Activated CD8-positive, alpha-beta T cell treated with anti-CD3 and anti-CD28 coated beads for 36 hours (primary cell): ENCODE results near the gene RAB8A. TPM values are rescaled to one million over a fixed set of nuclear protein-coding genes. Genes with fewer than 3 reads are reported as not detected.

Experiments used
- ATAC-seq: fragments of 200-7000 bp; cut with Tn5 transposase; one replicate; pipeline ENCODE4 v1.10.0; 2021; ENCODE audit warnings: mild to moderate bottlenecking, moderate library complexity
- CTCF ChIA-PET: fragments of 350-600 bp; sonication (Branson Sonifier 250); formaldehyde crosslinking; loops from one replicate; lab custom pipeline; 2021; ENCODE audit warnings: antibody characterized with exemption; lab: Charles Lee
- POLR2A ChIA-PET: fragments of 350-600 bp; sonication (Branson Sonifier 250); formaldehyde crosslinking; loops from one replicate; lab custom pipeline; 2021; ENCODE audit warnings: antibody characterized with exemption; lab: Charles Lee
- DNase-seq: peaks from one replicate; pipeline ENCODE4 v3.0.0-alpha.2; 2020
- H3K27ac Mint-ChIP-seq: one replicate; pipeline ENCODE4 v1.8.0; 2021; ENCODE audit warnings: mild to moderate bottlenecking, mixed read lengths
- H3K27me3 Mint-ChIP-seq: one replicate; pipeline ENCODE4 v1.8.0; 2021; ENCODE audit warnings: mixed read lengths
- H3K36me3 Mint-ChIP-seq: one replicate; pipeline ENCODE4 v1.8.0; 2021; ENCODE audit warnings: low read depth, mixed read lengths
- H3K4me1 Mint-ChIP-seq: one replicate; pipeline ENCODE4 v1.8.0; 2021; ENCODE audit warnings: low read depth, mixed read lengths
- H3K4me3 Mint-ChIP-seq: one replicate; pipeline ENCODE4 v1.8.0; 2021; ENCODE audit warnings: mild to moderate bottlenecking, moderate library complexity, mixed read lengths
- H3K9me3 Mint-ChIP-seq: one replicate; pipeline ENCODE4 v1.8.0; 2021; ENCODE audit warnings: mixed read lengths
- intact Hi-C: fragments of 100-400 bp; cut with micrococcal nuclease; formaldehyde crosslinking; loops from one replicate; pipeline ENCODE4 v1.10.0; 2022
- total RNA-seq, 2 experiments: library from RNA; stranded (reverse); gene quantifications; one replicate each; pipeline ENCODE4 v1.2.3, GENCODE V29; 2021
- TF ChIP-seq, protein P1 (sequence below): fragments of 200-600 bp; IDR thresholded peaks from one replicate; pipeline ENCODE4 v1.8.0; 2022; ENCODE audit warnings: antibody characterized with exemption, mild to moderate bottlenecking

The RAB8A gene
- total RNA-seq, 2 experiments from 2014 or later = 123 to 128 TPM

- Mint-ChIP-seq H3K36me3 (peaks cover 57% of the 10 kb centered on the region), H3K27ac (no peak overlapping the region), H3K9me3 (peaks cover 3% of the 10 kb centered on the region), H3K27me3 (no peaks in the 10 kb centered on the region), H3K4me1 (no peaks in the 10 kb centered on the region), H3K4me3 (no peak overlapping the region)
- DNase-seq = no peak
- ChIA-PET POLR2A (interaction anchor here (1.2 to 1.8 kb wide), 4 partner anchors 7 to 77 kb away, joined by 3 to 6 read pairs (median 5); no protein-coding TSS in a partner anchor), CTCF (interaction anchor here (1.2 to 1.4 kb wide), 2 partner anchors 63 to 92 kb away, joined by 3 read pairs; no protein-coding TSS in a partner anchor)
- intact Hi-C loops = no loop called here
- no peak for ATAC-seq
- TF ChIP-seq, protein P1, sequence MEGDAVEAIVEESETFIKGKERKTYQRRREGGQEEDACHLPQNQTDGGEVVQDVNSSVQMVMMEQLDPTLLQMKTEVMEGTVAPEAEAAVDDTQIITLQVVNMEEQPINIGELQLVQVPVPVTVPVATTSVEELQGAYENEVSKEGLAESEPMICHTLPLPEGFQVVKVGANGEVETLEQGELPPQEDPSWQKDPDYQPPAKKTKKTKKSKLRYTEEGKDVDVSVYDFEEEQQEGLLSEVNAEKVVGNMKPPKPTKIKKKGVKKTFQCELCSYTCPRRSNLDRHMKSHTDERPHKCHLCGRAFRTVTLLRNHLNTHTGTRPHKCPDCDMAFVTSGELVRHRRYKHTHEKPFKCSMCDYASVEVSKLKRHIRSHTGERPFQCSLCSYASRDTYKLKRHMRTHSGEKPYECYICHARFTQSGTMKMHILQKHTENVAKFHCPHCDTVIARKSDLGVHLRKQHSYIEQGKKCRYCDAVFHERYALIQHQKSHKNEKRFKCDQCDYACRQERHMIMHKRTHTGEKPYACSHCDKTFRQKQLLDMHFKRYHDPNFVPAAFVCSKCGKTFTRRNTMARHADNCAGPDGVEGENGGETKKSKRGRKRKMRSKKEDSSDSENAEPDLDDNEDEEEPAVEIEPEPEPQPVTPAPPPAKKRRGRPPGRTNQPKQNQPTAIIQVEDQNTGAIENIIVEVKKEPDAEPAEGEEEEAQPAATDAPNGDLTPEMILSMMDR = no peak
Measured at GRCh38 chr19:16133818-16134217, 22.1 kb downstream of the RAB8A start.

DNA sequence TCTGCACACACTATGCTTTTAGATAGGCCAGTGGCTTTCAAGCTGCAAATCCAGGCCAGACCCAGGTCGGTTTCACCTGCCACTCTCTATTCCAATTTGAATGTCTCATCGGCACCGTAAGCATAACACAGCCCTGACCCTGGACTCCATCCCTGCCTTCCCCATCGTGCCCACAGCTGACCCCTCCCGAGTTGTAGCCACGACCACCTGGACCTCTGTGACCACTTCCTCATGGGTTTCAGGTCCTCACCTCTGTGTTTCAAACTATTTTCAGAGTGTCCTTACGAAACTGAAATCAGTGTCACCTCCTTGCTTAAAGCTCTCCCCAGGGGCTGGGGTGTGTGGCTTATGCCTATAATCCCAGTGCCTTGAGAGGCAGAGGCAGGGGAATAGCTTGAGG, 22.8 kb downstream of the RAB8A start:
- no peak overlapping the region for H3K27ac Mint-ChIP-seq
- no peaks in the 10 kb centered on the region for H3K4me1 Mint-ChIP-seq
- no peaks in the 10 kb centered on the region for H3K27me3 Mint-ChIP-seq
- H3K9me3 Mint-ChIP-seq = peaks cover 3% of the 10 kb centered on the region
- TF ChIP-seq, protein P1 = no peak
- intact Hi-C loops = no loop called here
- H3K4me3 Mint-ChIP-seq = no peak overlapping the region
- CTCF ChIA-PET = interaction anchor here (1.2 to 1.4 kb wide), 2 partner anchors 64 to 93 kb away, joined by 3 read pairs; no protein-coding TSS in a partner anchor
- peaks cover 50% of the 10 kb centered on the region for H3K36me3 Mint-ChIP-seq
- DNase-seq (no peak), ATAC-seq (no peak)
- POLR2A ChIA-PET = interaction anchor here (1.2 to 1.8 kb wide), 2 partner anchors 8 to 78 kb away, joined by 3 to 5 read pairs; no protein-coding TSS in a partner anchor

DNA sequence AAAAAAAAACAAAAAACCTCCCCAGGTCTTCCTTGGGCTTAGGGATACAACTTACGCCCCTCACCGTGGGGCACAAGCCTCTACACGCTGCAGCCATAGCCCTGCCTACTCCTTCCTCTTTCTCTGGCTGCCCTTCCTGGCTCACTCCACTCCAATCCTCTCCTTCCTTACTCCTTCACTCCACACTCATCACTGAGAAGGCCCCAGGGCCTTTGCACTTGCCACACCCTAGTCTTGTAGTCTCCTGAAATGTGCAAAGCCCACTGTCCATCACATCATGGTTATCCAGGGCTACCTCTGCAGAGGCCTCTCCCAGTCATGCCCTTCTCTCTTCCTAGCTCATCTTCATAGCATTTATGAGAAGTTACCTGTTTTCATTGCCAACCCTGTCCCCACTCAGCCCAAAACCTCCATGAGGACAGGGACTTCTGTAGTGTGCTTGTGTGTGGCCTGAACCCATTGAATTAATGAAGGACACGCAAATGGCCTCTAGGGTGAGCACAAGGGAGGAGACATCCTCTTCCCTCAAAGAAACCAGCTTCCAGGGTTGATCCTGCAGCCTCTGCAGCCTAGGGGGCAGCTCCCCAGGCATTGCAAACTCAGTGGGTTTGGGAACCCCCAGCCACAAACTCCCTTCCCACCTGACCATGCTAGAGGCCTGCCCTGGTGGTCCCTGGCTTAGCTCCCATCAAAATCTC, 23.9 kb downstream of the RAB8A start:
- CTCF ChIA-PET = no interaction called here
- no peak for ATAC-seq
- peaks cover 40% of the 10 kb centered on the region for H3K36me3 Mint-ChIP-seq
- intact Hi-C loops = no loop called here
- TF ChIP-seq, protein P1 = no peak
- DNase-seq = no peak
- H3K27me3 Mint-ChIP-seq = no peaks in the 10 kb centered on the region
- POLR2A ChIA-PET = interaction anchor here (0.6 to 1.8 kb wide), 5 partner anchors 9 to 42 kb away, joined by 3 to 5 read pairs (median 3); no protein-coding TSS in a partner anchor
- peaks cover 3% of the 10 kb centered on the region for H3K9me3 Mint-ChIP-seq
- peaks cover 4% of the 10 kb centered on the region for H3K4me1 Mint-ChIP-seq
- H3K27ac Mint-ChIP-seq = peak overlapping the region; percentile 40
- H3K4me3 Mint-ChIP-seq = no peak overlapping the region

GRCh38 chr19:16136185-16136999, 24.7 kb downstream of the RAB8A start:
- POLR2A ChIA-PET = interaction anchor here (0.6 to 1.3 kb wide), 4 partner anchors 13 to 20 kb away, joined by 3 read pairs; no protein-coding TSS in a partner anchor
- H3K36me3 Mint-ChIP-seq = peaks cover 33% of the 10 kb centered on the region

More at GRCh38 chr19:16136185-16136999, 24.7 kb downstream of the RAB8A start:
- Mint-ChIP-seq H3K9me3 (no peaks in the 10 kb centered on the region), H3K27me3 (no peaks in the 10 kb centered on the region), H3K27ac (no peak overlapping the region), H3K4me3 (no peak overlapping the region), H3K4me1 (peaks cover 9% of the 10 kb centered on the region)
- DNase-seq = no peak
- TF ChIP-seq, protein P1 = no peak
- ATAC-seq = no peak
- CTCF ChIA-PET = no interaction called here
- intact Hi-C loops = no loop called here
